Thyroid gland (tissue), 4 donors: ENCODE data around the gene PTPRG.

Experiments
- CTCF ChIP-seq, 6 experiments: fragments of 200-600 bp in 3 of 6; fragments of 450-650 bp in 3 of 6; sonication (generic) in 3 of 6; IDR thresholded peaks; one replicate each; pipeline ENCODE4 v1.5.1; 2016 to 2019; ENCODE audit warnings: antibody characterized with exemption in 6 of 6, mild to moderate bottlenecking in 2 of 6, inconsistent platforms in 1 of 6, moderate library complexity in 1 of 6
- POLR2A ChIP-seq, 2 donors: fragments of 450-650 bp; IDR thresholded peaks; one replicate each; pipeline ENCODE4 v1.6.1; 2017; ENCODE audit warnings: antibody characterized with exemption in 2 of 2, mild to moderate bottlenecking in 2 of 2, moderate library complexity in 1 of 2

GRCh38 chr3:61634678-61635077, 73.3 kb downstream of the PTPRG start:
- TF ChIP-seq CTCF (IDR thresholded peaks at IDR 0.05) (no peak), POLR2A (IDR thresholded peaks at IDR 0.05) (no peak)
